Measurements from ENCODE around the gene ZIC5.
A peak's percentile ranks its signal among the peaks of the same experiment; 100 is the strongest.

The ZIC5 gene

GRCh38 chr13:99982731-99983498 is 11.3 kb upstream of the ZIC5 start:
- DNase-seq (ENCODE audit: low spot score in 2 of 2): peak in 1 of 2 experiments; percentile 42
- Histone ChIP-seq H3K36me3 (replicated peaks) (no peaks in the 10 kb centered on the region), H3K27me3 (ENCODE audit: low read depth) (peaks cover 24% of the 10 kb centered on the region), H3K9me3 (no peaks in the 10 kb centered on the region), H3K4me3 (peak overlapping the region; percentile 47), H3K4me1 (peaks cover 13% of the 10 kb centered on the region)
- in situ Hi-C loops (cut with MboI; ENCODE audit: low sequenced_read_pairs): loop anchor here (10.0 kb wide), 1 partner anchor 252 kb away; no protein-coding TSS in a partner anchor

DNA sequence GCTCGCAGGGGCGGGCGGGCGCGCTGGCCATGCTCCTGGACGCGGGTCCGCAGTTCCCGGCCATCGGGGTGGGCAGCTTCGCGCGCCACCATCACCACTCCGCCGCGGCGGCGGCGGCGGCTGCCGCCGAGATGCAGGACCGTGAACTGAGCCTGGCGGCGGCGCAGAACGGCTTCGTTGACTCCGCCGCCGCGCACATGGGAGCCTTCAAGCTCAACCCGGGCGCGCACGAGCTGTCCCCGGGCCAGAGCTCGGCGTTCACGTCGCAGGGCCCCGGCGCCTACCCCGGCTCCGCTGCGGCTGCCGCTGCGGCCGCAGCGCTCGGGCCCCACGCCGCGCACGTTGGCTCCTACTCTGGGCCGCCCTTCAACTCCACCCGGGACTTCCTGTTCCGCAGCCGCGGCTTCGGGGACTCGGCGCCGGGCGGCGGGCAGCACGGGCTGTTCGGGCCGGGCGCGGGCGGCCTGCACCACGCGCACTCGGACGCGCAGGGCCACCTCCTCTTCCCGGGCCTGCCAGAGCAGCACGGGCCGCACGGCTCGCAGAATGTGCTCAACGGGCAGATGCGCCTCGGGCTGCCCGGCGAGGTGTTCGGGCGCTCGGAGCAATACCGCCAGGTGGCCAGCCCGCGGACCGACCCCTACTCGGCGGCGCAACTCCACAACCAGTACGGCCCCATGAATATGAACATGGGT is 10.6 kb upstream of the ZIC5 start:
- no peaks in the 10 kb centered on the region for H3K36me3 ChIP-seq (replicated peaks)
- H3K27me3 ChIP-seq (ENCODE audit: low read depth): peaks cover 24% of the 10 kb centered on the region
- H3K9me3 ChIP-seq: no peaks in the 10 kb centered on the region
- H3K4me3 ChIP-seq: peak overlapping the region; percentile 47
- peaks cover 13% of the 10 kb centered on the region for H3K4me1 ChIP-seq
- in situ Hi-C loops (cut with MboI; ENCODE audit: low sequenced_read_pairs): loop anchor here (10.0 kb wide), 1 partner anchor 253 kb away; no protein-coding TSS in a partner anchor
- DNase-seq (ENCODE audit: low spot score in 2 of 2): peak in 1 of 2 experiments; percentile 52

DNA sequence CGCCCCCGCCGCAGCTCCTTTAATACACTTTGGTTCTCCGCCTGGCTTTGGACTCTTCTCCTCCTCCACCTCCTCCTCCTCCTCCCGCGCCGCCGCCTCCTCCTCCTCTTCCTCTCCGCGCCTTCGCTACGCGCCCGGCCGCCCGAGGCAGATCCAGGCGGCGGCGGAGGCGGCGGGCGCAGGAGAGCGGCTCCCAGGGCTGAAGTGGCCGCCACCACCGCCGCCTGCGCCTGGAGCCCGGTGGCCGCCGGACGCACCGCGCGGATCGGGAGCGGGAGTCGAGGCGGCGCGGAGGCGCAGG is 10.1 kb upstream of the ZIC5 start, which contains the start of gene ZIC2:
Gene ZIC2, plus strand, starts transcription at position 50 of the 301 bp plus-strand sequence. CDS start 281 bp downstream, outside the sequence.
- Histone ChIP-seq H3K4me1 (peaks cover 13% of the 10 kb centered on the region), H3K36me3 (replicated peaks) (no peaks in the 10 kb centered on the region), H3K9me3 (no peaks in the 10 kb centered on the region), H3K4me3 (peak within 1 kb of the TSS; percentile 47), H3K27me3 (ENCODE audit: low read depth) (peaks cover 24% of the 10 kb centered on the region)
- peak in 1 of 2 experiments; percentile 68 for DNase-seq (ENCODE audit: low spot score in 2 of 2)
- in situ Hi-C loops (cut with MboI; ENCODE audit: low sequenced_read_pairs): loop anchor here (10.0 kb wide), 1 partner anchor 253 kb away; no protein-coding TSS in a partner anchor

GRCh38 chr13:99980824-99981734 is 9.5 kb upstream of the ZIC5 start:
- in situ Hi-C loops (cut with MboI; ENCODE audit: low sequenced_read_pairs): loop anchor here (10.0 kb wide), 1 partner anchor 254 kb away; no protein-coding TSS in a partner anchor
- peak overlapping the region; percentile 47 for H3K4me3 ChIP-seq
- H3K27me3 ChIP-seq (ENCODE audit: low read depth): peaks cover 22% of the 10 kb centered on the region
- DNase-seq (ENCODE audit: low spot score in 2 of 2): peak; percentile 69 to 85
- H3K9me3 ChIP-seq: no peaks in the 10 kb centered on the region
- peaks cover 9% of the 10 kb centered on the region for H3K4me1 ChIP-seq
- H3K36me3 ChIP-seq (replicated peaks): no peaks in the 10 kb centered on the region

DNA sequence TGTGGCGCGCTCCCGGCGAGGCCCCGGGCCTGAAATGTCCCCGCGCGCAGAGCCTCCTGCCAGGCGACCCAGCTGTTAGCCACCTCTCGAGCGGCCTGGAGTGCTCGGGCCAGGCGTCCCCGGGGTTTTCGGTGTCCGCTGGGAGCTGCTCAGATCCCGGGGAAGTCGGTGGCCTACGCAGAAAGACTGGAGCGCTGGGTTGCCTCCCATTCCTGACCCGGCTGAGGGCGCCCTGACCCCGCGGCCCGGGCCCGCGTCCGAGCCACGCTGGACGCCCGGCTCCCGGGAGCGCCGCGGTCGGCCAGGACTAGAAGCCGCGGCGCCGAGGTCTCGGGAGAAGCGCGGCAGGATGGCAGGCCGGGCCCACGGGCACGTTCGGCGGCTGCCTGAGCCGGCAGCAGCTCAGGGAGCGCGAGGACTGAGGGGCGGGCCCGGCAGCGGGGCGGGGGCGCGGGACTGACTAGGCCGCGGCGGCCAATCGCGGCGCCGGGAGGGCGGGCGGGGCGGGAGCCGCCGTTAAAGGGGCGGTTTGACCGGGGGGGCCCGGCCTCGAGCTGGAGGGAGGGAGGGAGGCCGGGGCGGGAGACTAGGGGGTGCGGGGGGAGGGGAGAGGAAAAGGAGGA is 8.7 kb upstream of the ZIC5 start:
- peaks cover 6% of the 10 kb centered on the region for H3K4me1 ChIP-seq
- peaks cover 19% of the 10 kb centered on the region for H3K27me3 ChIP-seq (ENCODE audit: low read depth)
- H3K9me3 ChIP-seq: no peaks in the 10 kb centered on the region
- in situ Hi-C loops (cut with MboI; ENCODE audit: low sequenced_read_pairs): loop anchor here (10.0 kb wide), 1 partner anchor 254 kb away; no protein-coding TSS in a partner anchor
- peak overlapping the region; percentile 47 for H3K4me3 ChIP-seq
- no peaks in the 10 kb centered on the region for H3K36me3 ChIP-seq (replicated peaks)
- peak; percentile 82 to 89 for DNase-seq (ENCODE audit: low spot score in 2 of 2)

- no peaks in the 10 kb centered on the region for H3K36me3 ChIP-seq (replicated peaks)
- in situ Hi-C loops (cut with MboI; ENCODE audit: low sequenced_read_pairs): loop anchor here (10.0 kb wide), 1 partner anchor 255 kb away; no protein-coding TSS in a partner anchor
- peak overlapping the region; percentile 16; the same call in 1 of the 2 replicates for H3K4me3 ChIP-seq
- H3K4me1 ChIP-seq: peaks cover 1% of the 10 kb centered on the region
- no peaks in the 10 kb centered on the region for H3K9me3 ChIP-seq
- DNase-seq (ENCODE audit: low spot score in 2 of 2): no peak
- peaks cover 14% of the 10 kb centered on the region for H3K27me3 ChIP-seq (ENCODE audit: low read depth)
These were observed 8.1 kb upstream of the ZIC5 start for GRCh38 chr13:99979453-99980200.

DNA sequence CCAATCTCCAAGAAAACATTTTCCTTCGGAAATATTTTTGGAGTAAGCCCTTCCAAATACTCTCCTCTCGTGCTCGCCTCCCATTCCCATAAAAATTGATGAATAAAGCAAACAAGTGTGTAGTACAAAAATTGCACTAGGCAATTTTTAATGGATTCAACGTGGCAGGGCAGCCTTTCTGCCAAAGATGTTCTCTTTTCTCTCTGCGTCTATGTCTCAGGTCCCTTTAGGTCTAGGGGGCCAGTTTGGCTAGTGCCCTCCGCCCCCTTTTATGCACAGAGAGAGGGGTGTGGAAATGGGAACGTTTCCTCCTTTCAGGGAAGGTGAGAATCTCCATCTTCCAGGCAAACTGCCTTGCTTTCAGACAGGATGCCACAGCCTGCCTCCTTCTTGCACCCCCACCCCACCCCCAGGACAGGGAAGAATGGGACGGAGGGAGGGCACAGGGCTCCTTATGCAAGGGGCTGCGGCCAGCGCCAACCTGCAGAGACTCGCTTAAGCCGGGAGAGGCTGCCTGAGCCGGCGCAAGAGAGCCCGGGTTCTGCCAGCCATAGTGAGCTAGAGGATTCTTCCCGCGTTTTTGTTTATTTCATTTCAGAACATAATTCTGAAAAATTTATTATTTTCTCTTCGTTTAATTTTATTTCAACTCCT is 7.4 kb upstream of the ZIC5 start:
- Histone ChIP-seq H3K4me3 (no peak overlapping the region), H3K4me1 (no peaks in the 10 kb centered on the region), H3K9me3 (no peaks in the 10 kb centered on the region), H3K27me3 (ENCODE audit: low read depth) (peaks cover 11% of the 10 kb centered on the region), H3K36me3 (replicated peaks) (no peaks in the 10 kb centered on the region)
- in situ Hi-C loops (cut with MboI; ENCODE audit: low sequenced_read_pairs): no loop called here
- no peak for DNase-seq (ENCODE audit: low spot score in 2 of 2)

DNA sequence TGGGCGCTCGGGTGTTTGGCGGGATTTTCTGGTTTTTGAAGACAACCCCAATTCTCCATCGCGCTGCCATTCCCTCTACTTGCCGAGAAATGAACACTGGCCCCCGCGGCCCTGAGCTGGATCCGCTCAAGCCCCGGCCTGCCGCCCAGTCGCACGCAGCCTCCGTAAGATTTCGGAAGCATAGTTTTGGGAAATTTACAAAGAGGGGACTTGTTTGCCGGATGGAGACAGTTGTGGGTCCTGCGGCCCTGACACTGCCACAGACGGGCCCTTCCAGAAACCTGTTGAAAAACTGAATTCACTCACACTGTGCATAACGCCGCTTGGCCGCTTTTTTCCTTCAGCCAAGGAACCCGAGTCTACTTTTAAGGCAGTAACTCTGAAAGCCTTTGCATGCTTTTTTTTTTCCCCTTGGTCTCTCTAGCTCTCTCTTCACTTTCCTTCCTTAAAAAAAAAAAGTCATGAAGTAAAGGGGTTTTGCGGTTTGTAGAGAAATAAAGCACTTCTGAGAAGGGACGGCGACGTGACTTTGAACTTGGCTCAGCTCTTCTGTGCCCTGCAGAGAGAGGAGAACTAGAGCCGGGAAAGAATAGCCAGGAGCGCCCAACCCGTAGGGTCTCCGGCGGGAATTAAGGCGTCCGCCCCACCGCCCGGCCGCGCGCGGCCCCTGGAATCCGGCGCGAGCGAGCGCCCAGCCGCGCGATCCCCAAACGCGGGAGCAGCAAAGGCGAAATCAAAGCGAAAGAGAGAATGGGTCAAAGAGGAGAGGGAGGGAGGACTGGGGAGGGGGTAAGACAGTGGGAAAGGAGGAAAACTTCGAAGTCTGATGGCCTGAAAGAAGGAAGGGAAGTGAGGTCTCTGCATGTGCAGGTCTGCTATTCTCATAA is 6.6 kb upstream of the ZIC5 start:
- Histone ChIP-seq H3K4me1 (no peaks in the 10 kb centered on the region), H3K36me3 (replicated peaks) (no peaks in the 10 kb centered on the region), H3K9me3 (no peaks in the 10 kb centered on the region), H3K27me3 (ENCODE audit: low read depth) (peaks cover 4% of the 10 kb centered on the region), H3K4me3 (no peak overlapping the region)
- peak in 1 of 2 experiments; percentile 36 for DNase-seq (ENCODE audit: low spot score in 2 of 2)
- in situ Hi-C loops (cut with MboI; ENCODE audit: low sequenced_read_pairs): no loop called here

DNA sequence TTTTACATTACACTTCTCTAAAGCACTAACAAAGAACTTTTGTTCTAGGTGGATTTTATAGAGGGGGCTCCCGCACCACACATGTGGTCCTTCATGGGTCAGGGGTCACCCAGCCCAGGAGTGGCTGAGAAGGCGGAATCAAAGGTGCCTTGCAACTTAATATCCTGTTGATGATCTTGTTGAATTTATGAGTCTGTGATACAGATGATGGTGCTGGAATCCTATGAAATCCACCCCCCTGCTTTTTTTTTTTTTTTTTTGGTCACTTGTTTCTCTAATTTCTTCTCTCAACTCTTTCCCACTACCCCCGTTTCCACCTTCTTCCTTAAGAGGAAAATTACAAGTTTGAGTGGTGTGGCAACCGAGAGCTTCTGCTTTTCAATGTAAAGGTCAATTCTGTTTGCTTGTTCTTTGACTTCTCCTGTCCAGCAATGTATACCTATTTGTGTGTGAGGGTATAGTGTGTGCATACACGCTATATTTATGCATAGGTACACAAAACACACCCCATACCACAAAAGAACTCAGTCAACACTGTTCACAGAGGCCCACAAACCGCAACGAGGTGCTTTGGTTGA is 5.9 kb upstream of the ZIC5 start:
- Histone ChIP-seq H3K27me3 (ENCODE audit: low read depth) (no peaks in the 10 kb centered on the region), H3K9me3 (no peaks in the 10 kb centered on the region), H3K4me1 (no peaks in the 10 kb centered on the region), H3K4me3 (no peak overlapping the region), H3K36me3 (replicated peaks) (no peaks in the 10 kb centered on the region)
- in situ Hi-C loops (cut with MboI; ENCODE audit: low sequenced_read_pairs): no loop called here
- DNase-seq (ENCODE audit: low spot score in 2 of 2): no peak

DNA sequence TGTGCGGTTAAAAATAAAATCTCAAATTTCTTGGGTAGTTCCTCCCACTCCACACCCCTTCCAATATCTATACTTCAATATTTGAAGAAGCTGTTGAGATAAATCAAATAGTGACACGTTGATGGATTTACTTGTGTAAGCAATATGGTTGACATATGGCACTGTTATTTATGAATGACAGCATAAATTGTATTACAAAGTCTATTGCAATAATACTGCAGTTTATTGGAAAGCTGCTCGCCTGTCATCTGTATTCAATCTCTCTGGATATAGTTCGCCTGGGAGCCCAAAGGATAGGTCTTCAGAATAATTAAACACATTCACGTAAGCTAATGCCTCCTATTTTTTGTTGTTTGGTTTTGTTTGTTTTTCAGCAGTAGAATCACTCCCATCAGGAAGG is 5.0 kb upstream of the ZIC5 start:
- no peak for DNase-seq (ENCODE audit: low spot score in 2 of 2)
- Histone ChIP-seq H3K9me3 (no peaks in the 10 kb centered on the region), H3K36me3 (replicated peaks) (no peaks in the 10 kb centered on the region), H3K4me3 (no peak overlapping the region), H3K27me3 (ENCODE audit: low read depth) (no peaks in the 10 kb centered on the region), H3K4me1 (no peaks in the 10 kb centered on the region; the same call in 1 of the 2 replicates)
- in situ Hi-C loops (cut with MboI; ENCODE audit: low sequenced_read_pairs): no loop called here

GRCh38 chr13:99975626-99976025 is 4.1 kb upstream of the ZIC5 start:
- peak in 1 of 2 experiments; percentile 6 for DNase-seq (ENCODE audit: low spot score in 2 of 2)
- Histone ChIP-seq H3K9me3 (no peaks in the 10 kb centered on the region), H3K4me1 (no peaks in the 10 kb centered on the region; the same call in 1 of the 2 replicates), H3K4me3 (no peak overlapping the region), H3K27me3 (ENCODE audit: low read depth) (no peaks in the 10 kb centered on the region), H3K36me3 (replicated peaks) (no peaks in the 10 kb centered on the region)
- in situ Hi-C loops (cut with MboI; ENCODE audit: low sequenced_read_pairs): no loop called here

Data from HAP-1 (cell line).